HepG2 (cell line): ENCODE measurements around the gene PDLIM4. TPM values are rescaled to one million over a fixed set of nuclear protein-coding genes. Genes with fewer than 3 reads are reported as not detected.

Experiments
- HNF4A ChIP-seq: sonication (generic); formaldehyde crosslinking; IDR thresholded peaks from 2 replicates; pipeline ENCODE4 v1.4.0; 2020; ENCODE audit warnings: missing genetic modification reagents
- NONO ChIP-seq, 2 experiments: fragments of 450-650 bp in 1 of 2; sonication (generic) in 1 of 2; formaldehyde crosslinking in 1 of 2; IDR thresholded peaks in 1 of 2; conservative IDR thresholded peaks in 1 of 2; 2 replicates each; pipeline versions ENCODE4 v1.6.1 to v1.8.0; 2017 to 2022; ENCODE audit warnings: mild to moderate bottlenecking in 1 of 2, missing genetic modification reagents in 1 of 2, moderate library complexity in 1 of 2
- RFXANK ChIP-seq: IDR thresholded peaks from 2 replicates; pipeline ENCODE4 v1.6.1; 2016
- ZNF263 ChIP-seq: sonication (generic); formaldehyde crosslinking; IDR thresholded peaks from 2 replicates; pipeline ENCODE4 v1.4.0; 2020; ENCODE audit warnings: missing genetic modification reagents
- ZNF414 ChIP-seq: sonication (generic); formaldehyde crosslinking; IDR thresholded peaks from 2 replicates; pipeline ENCODE4 v1.5.0; 2020; ENCODE audit warnings: missing genetic modification reagents
- ZNF574 ChIP-seq: sonication (generic); formaldehyde crosslinking; IDR thresholded peaks from 2 replicates; pipeline ENCODE4 v1.4.0; 2020; ENCODE audit warnings: missing genetic modification reagents
- ZSCAN25 ChIP-seq: sonication (generic); formaldehyde crosslinking; IDR thresholded peaks from 2 replicates; pipeline ENCODE4 v1.8.0; 2022; ENCODE audit warnings: mild to moderate bottlenecking, missing genetic modification reagents
- polyA plus RNA-seq, 8 experiments: library from polyadenylated mRNA; depleted of rRNA in 3 of 8; stranded (reverse) in 7 of 8; unstranded in 1 of 8; fragments of >200 nt; fragmentation: Illumina TruSeq in 4 of 8; extraction: Trizol in 4 of 8; gene quantifications; 2 replicates each; pipeline versions ENCODE4 v1.2.1 to v1.2.3, GENCODE V29; 2011 to 2016; ENCODE audit warnings: low read depth in 4 of 8, missing spikeins in 1 of 8, mixed read lengths in 1 of 8; ENCODE audit not compliant: insufficient read depth in 1 of 8
- total RNA-seq, 5 experiments: library from RNA; depleted of rRNA; stranded (reverse); fragments of >200 nt; fragmentation: Illumina TruSeq; extraction: Trizol; gene quantifications; 2 replicates each; pipeline ENCODE4 v1.2.3, GENCODE V29; 2016; ENCODE audit warnings: low read depth in 1 of 5
- TF ChIP-seq, protein P1 (sequence below): IDR thresholded peaks from 2 replicates; pipeline ENCODE4 v1.6.1; 2012; ENCODE audit warnings: low read depth, low read length, improper control_type of control experiment

The PDLIM4 gene
- total and polyA plus RNA-seq, 2 of the 13 experiments (the other 11 are each of a cell fraction or from before 2014, with no cell fraction given), result 1.1 to 2.3 TPM

DNA sequence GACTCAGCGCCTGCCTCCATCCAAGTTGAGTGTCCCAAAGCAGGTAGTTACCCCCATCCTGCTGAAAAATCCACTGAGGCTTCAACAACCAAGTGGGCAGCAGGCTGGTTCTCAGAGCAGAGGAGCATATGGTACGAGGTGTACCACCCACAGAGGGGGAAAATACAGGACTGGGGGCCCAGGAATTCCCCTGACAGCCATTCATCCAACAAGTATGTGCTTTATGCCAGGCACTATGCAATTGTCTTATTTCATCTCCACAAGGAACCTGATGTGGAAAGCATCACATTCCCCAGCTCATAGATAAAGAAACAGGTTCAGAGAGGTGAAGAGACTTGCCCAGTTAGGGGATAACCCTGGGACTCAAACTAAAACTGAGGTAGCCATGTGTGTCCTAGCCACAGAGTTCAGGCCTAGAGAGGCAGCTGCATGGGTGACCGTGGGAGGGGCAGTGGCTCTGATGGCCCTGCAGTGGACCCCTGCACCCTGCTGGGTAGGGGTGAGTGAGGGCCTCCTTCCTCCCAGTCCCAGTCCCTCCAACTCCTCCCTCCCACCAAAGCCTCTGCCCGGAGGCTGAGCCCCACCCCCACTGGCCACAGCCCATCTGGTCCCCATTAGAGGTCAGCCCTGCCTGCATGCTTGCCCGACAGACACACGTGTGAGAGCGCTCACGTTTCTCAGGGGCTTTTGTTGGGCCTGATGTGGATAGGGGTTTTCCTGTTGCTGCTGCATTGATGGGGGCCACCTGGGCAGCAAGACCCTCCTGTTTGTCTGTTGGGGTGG lies 11.5 kb downstream of the PDLIM4 start (continued):
- peak; percentile 95 for TF ChIP-seq ZNF574 (CRISPR knock-in tag)
- TF ChIP-seq ZNF414 (CRISPR knock-in tag), result no peak
- TF ChIP-seq NONO (IDR thresholded peaks at IDR 0.05), result no peak
- 0 out of 2 replicates have a peak, but pooled peaks have one; percentile 11 for TF ChIP-seq NONO (CRISPR knock-in tag; conservative IDR thresholded peaks at IDR 0.05)
- TF ChIP-seq RFXANK (CRISPR knock-in tag), result no peak
- TF ChIP-seq HNF4A, result peak; percentile 9; the same call in 1 of the 2 replicates
- TF ChIP-seq ZNF263 (CRISPR knock-in tag), result 0 out of 2 replicates have a peak, but pooled peaks have one; percentile 57
- TF ChIP-seq ZSCAN25 (CRISPR knock-in tag), result peak; percentile 96
- TF ChIP-seq, protein P1, sequence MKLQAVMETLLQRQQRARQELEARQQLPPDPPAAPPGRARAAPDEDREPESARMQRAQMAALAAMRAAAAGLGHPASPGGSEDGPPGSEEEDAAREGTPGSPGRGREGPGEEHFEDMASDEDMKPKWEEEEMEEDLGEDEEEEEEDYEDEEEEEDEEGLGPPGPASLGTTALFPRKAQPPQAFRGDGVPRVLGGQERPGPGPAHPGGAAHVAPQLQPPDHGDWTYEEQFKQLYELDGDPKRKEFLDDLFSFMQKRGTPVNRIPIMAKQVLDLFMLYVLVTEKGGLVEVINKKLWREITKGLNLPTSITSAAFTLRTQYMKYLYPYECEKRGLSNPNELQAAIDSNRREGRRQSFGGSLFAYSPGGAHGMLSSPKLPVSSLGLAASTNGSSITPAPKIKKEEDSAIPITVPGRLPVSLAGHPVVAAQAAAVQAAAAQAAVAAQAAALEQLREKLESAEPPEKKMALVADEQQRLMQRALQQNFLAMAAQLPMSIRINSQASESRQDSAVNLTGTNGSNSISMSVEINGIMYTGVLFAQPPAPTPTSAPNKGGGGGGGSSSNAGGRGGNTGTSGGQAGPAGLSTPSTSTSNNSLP, result no peak
